HepG2 (cell line): ENCODE results near the gene ALOX5AP. TPM values are rescaled to one million over a fixed set of nuclear protein-coding genes. Genes with fewer than 3 reads are reported as not detected.

Experiments used
- ASH2L ChIP-seq: fragments of 300-600, 200-600 bp; sonication (generic); IDR thresholded peaks from 2 replicates; pipeline ENCODE4 v1.7.0; 2017; ENCODE audit warnings: low read depth, mild to moderate bottlenecking, moderate library complexity, mixed read lengths, low read length; ENCODE audit not compliant: insufficient read length
- BCL6 ChIP-seq: IDR thresholded peaks from 2 replicates; pipeline ENCODE4 v1.6.1; 2016; ENCODE audit warnings: missing genetic modification reagents, missing compliant biosample characterization
- CREM ChIP-seq, 2 experiments: sonication (generic) in 1 of 2; formaldehyde crosslinking in 1 of 2; IDR thresholded peaks; 2 replicates each; pipeline versions ENCODE4 v1.4.0 to v1.6.1; 2016 to 2020; ENCODE audit warnings: antibody characterized with exemption in 1 of 2, mild to moderate bottlenecking in 1 of 2, missing genetic modification reagents in 1 of 2
- EP300 ChIP-seq, 3 experiments: sonication (generic) in 1 of 3; formaldehyde crosslinking in 1 of 3; IDR thresholded peaks; 2 replicates each; pipeline versions ENCODE4 v1.5.1 to v1.6.1; 2011 to 2020; ENCODE audit warnings: low read depth in 2 of 3, low read length in 2 of 3, borderline replicate concordance in 1 of 3, improper control_type of control experiment in 1 of 3, mild to moderate bottlenecking in 1 of 3, missing genetic modification reagents in 1 of 3, moderate library complexity in 1 of 3
- KAT8 ChIP-seq: IDR thresholded peaks from 2 replicates; pipeline ENCODE4 v1.6.1; 2016; ENCODE audit warnings: missing genetic modification reagents, missing compliant biosample characterization
- SIN3A ChIP-seq: IDR thresholded peaks from 2 replicates; pipeline ENCODE4 v1.6.1; 2011; ENCODE audit warnings: low read depth, mild to moderate bottlenecking, control low read depth, low read length, borderline replicate concordance
- ZNF350 ChIP-seq: sonication (generic); formaldehyde crosslinking; IDR thresholded peaks from 2 replicates; pipeline ENCODE4 v1.4.0; 2020; ENCODE audit warnings: mild to moderate bottlenecking, low read depth, missing genetic modification reagents, borderline replicate concordance
- ZNF644 ChIP-seq: IDR thresholded peaks from 2 replicates; pipeline ENCODE4 v1.6.1; 2016; ENCODE audit warnings: low read depth
- ZNF691 ChIP-seq: sonication (generic); formaldehyde crosslinking; IDR thresholded peaks from 2 replicates; pipeline ENCODE4 v1.4.0; 2020; ENCODE audit warnings: missing genetic modification reagents, low read depth, mild to moderate bottlenecking, borderline replicate concordance
- polyA plus RNA-seq, 8 experiments: library from polyadenylated mRNA; depleted of rRNA in 3 of 8; stranded (reverse) in 7 of 8; unstranded in 1 of 8; fragments of >200 nt; fragmentation: Illumina TruSeq in 4 of 8; extraction: Trizol in 4 of 8; gene quantifications; 2 replicates each; pipeline versions ENCODE4 v1.2.1 to v1.2.3, GENCODE V29; 2011 to 2016; ENCODE audit warnings: low read depth in 4 of 8, missing spikeins in 1 of 8, mixed read lengths in 1 of 8; ENCODE audit not compliant: insufficient read depth in 1 of 8
- total RNA-seq, 5 experiments: library from RNA; depleted of rRNA; stranded (reverse); fragments of >200 nt; fragmentation: Illumina TruSeq; extraction: Trizol; gene quantifications; 2 replicates each; pipeline ENCODE4 v1.2.3, GENCODE V29; 2016; ENCODE audit warnings: low read depth in 1 of 5
- TF ChIP-seq, protein P1 (sequence below): sonication (generic); formaldehyde crosslinking; IDR thresholded peaks from 2 replicates; pipeline ENCODE4 v1.4.0; 2020; ENCODE audit warnings: missing genetic modification reagents
- TF ChIP-seq, protein P2 (sequence below): sonication (generic); formaldehyde crosslinking; IDR thresholded peaks from 2 replicates; pipeline ENCODE4 v1.8.0; 2022; ENCODE audit warnings: mild to moderate bottlenecking, missing genetic modification reagents; ENCODE audit not compliant: insufficient replicate concordance
- TF ChIP-seq, protein P3 (sequence below): sonication (generic); formaldehyde crosslinking; IDR thresholded peaks from 2 replicates; pipeline ENCODE4 v1.5.0; 2020; ENCODE audit warnings: mild to moderate bottlenecking, missing genetic modification reagents
- TF ChIP-seq, protein P4 (sequence below): sonication (generic); formaldehyde crosslinking; IDR thresholded peaks from 2 replicates; pipeline ENCODE4 v1.4.0; 2020; ENCODE audit warnings: missing genetic modification reagents, borderline replicate concordance
- TF ChIP-seq, protein P5 (sequence below): sonication (generic); formaldehyde crosslinking; IDR thresholded peaks from 2 replicates; pipeline ENCODE4 v1.4.0; 2020; ENCODE audit warnings: missing genetic modification reagents

The ALOX5AP gene
- total and polyA plus RNA-seq, 2 of the 13 experiments (the other 11 are each of a cell fraction or from before 2014, with no cell fraction given) = 0.97 to 1.2 TPM

GRCh38 chr13:30805603-30806011 lies 70.3 kb downstream of the ALOX5AP start (continued):
- TF ChIP-seq, protein P1, sequence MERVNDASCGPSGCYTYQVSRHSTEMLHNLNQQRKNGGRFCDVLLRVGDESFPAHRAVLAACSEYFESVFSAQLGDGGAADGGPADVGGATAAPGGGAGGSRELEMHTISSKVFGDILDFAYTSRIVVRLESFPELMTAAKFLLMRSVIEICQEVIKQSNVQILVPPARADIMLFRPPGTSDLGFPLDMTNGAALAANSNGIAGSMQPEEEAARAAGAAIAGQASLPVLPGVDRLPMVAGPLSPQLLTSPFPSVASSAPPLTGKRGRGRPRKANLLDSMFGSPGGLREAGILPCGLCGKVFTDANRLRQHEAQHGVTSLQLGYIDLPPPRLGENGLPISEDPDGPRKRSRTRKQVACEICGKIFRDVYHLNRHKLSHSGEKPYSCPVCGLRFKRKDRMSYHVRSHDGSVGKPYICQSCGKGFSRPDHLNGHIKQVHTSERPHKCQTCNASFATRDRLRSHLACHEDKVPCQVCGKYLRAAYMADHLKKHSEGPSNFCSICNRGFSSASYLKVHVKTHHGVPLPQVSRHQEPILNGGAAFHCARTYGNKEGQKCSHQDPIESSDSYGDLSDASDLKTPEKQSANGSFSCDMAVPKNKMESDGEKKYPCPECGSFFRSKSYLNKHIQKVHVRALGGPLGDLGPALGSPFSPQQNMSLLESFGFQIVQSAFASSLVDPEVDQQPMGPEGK = peak; percentile 24; the same call in 1 of the 2 replicates
- TF ChIP-seq CREM (IDR thresholded peaks at IDR 0.05) = peak; percentile 21; the same call in 1 of the 2 replicates
- no peak for TF ChIP-seq CREM (CRISPR knock-in tag; IDR thresholded peaks at IDR 0.05)
- peak in 1 of 2 experiments; percentile 34; a peak in 1 of 4 replicates for TF ChIP-seq EP300 (IDR thresholded peaks at IDR 0.05; ENCODE audit: low read depth in 2 of 2, low read length in 2 of 2)
- no peak for TF ChIP-seq EP300 (CRISPR knock-in tag; IDR thresholded peaks at IDR 0.05; ENCODE audit: borderline replicate concordance)
- TF ChIP-seq ASH2L = peak; percentile 32
- 0 out of 2 replicates have a peak, but pooled peaks have one; percentile 15 for TF ChIP-seq BCL6
- 0 out of 2 replicates have a peak, but pooled peaks have one; percentile 43 for TF ChIP-seq ZNF644 (CRISPR knock-in tag)
- TF ChIP-seq SIN3A = no peak
- TF ChIP-seq, protein P2, sequence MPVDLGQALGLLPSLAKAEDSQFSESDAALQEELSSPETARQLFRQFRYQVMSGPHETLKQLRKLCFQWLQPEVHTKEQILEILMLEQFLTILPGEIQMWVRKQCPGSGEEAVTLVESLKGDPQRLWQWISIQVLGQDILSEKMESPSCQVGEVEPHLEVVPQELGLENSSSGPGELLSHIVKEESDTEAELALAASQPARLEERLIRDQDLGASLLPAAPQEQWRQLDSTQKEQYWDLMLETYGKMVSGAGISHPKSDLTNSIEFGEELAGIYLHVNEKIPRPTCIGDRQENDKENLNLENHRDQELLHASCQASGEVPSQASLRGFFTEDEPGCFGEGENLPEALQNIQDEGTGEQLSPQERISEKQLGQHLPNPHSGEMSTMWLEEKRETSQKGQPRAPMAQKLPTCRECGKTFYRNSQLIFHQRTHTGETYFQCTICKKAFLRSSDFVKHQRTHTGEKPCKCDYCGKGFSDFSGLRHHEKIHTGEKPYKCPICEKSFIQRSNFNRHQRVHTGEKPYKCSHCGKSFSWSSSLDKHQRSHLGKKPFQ (CRISPR knock-in tag) = peak; percentile 29
- TF ChIP-seq, protein P3, sequence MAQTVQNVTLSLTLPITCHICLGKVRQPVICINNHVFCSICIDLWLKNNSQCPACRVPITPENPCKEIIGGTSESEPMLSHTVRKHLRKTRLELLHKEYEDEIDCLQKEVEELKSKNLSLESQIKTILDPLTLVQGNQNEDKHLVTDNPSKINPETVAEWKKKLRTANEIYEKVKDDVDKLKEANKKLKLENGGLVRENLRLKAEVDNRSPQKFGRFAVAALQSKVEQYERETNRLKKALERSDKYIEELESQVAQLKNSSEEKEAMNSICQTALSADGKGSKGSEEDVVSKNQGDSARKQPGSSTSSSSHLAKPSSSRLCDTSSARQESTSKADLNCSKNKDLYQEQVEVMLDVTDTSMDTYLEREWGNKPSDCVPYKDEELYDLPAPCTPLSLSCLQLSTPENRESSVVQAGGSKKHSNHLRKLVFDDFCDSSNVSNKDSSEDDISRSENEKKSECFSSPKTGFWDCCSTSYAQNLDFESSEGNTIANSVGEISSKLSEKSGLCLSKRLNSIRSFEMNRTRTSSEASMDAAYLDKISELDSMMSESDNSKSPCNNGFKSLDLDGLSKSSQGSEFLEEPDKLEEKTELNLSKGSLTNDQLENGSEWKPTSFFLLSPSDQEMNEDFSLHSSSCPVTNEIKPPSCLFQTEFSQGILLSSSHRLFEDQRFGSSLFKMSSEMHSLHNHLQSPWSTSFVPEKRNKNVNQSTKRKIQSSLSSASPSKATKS (CRISPR knock-in tag) = no peak
- TF ChIP-seq ZNF691 (CRISPR knock-in tag) = peak; percentile 28; the same call in 1 of the 2 replicates
- TF ChIP-seq, protein P4, sequence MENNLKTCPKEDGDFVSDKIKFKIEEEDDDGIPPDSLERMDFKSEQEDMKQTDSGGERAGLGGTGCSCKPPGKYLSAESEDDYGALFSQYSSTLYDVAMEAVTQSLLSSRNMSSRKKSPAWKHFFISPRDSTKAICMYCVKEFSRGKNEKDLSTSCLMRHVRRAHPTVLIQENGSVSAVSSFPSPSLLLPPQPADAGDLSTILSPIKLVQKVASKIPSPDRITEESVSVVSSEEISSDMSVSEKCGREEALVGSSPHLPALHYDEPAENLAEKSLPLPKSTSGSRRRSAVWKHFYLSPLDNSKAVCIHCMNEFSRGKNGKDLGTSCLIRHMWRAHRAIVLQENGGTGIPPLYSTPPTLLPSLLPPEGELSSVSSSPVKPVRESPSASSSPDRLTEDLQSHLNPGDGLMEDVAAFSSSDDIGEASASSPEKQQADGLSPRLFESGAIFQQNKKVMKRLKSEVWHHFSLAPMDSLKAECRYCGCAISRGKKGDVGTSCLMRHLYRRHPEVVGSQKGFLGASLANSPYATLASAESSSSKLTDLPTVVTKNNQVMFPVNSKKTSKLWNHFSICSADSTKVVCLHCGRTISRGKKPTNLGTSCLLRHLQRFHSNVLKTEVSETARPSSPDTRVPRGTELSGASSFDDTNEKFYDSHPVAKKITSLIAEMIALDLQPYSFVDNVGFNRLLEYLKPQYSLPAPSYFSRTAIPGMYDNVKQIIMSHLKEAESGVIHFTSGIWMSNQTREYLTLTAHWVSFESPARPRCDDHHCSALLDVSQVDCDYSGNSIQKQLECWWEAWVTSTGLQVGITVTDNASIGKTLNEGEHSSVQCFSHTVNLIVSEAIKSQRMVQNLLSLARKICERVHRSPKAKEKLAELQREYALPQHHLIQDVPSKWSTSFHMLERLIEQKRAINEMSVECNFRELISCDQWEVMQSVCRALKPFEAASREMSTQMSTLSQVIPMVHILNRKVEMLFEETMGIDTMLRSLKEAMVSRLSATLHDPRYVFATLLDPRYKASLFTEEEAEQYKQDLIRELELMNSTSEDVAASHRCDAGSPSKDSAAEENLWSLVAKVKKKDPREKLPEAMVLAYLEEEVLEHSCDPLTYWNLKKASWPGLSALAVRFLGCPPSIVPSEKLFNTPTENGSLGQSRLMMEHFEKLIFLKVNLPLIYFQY (CRISPR knock-in tag) = 0 out of 2 replicates have a peak, but pooled peaks have one; percentile 24
- 0 out of 2 replicates have a peak, but pooled peaks have one; percentile 20 for TF ChIP-seq ZNF350 (CRISPR knock-in tag)
- TF ChIP-seq KAT8 = peak; percentile 55; the same call in 1 of the 2 replicates
- TF ChIP-seq, protein P5, sequence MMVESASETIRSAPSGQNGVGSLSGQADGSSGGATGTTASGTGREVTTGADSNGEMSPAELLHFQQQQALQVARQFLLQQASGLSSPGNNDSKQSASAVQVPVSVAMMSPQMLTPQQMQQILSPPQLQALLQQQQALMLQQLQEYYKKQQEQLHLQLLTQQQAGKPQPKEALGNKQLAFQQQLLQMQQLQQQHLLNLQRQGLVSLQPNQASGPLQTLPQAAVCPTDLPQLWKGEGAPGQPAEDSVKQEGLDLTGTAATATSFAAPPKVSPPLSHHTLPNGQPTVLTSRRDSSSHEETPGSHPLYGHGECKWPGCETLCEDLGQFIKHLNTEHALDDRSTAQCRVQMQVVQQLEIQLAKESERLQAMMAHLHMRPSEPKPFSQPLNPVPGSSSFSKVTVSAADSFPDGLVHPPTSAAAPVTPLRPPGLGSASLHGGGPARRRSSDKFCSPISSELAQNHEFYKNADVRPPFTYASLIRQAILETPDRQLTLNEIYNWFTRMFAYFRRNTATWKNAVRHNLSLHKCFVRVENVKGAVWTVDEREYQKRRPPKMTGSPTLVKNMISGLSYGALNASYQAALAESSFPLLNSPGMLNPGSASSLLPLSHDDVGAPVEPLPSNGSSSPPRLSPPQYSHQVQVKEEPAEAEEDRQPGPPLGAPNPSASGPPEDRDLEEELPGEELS (CRISPR knock-in tag) = peak; percentile 6; the same call in 1 of the 2 replicates
